ENCODE data around the gene LYRM2.

Gene LYRM2

GRCh38 chr6:89518352-89519055 lies 120.0 kb downstream of the LYRM2 start:
- no peak for DNase-seq (ENCODE audit: low read depth)
- H3K4me3 ChIP-seq (ENCODE audit: low read depth, low read length), result no peak overlapping the region
- TF ChIP-seq, protein P1, sequence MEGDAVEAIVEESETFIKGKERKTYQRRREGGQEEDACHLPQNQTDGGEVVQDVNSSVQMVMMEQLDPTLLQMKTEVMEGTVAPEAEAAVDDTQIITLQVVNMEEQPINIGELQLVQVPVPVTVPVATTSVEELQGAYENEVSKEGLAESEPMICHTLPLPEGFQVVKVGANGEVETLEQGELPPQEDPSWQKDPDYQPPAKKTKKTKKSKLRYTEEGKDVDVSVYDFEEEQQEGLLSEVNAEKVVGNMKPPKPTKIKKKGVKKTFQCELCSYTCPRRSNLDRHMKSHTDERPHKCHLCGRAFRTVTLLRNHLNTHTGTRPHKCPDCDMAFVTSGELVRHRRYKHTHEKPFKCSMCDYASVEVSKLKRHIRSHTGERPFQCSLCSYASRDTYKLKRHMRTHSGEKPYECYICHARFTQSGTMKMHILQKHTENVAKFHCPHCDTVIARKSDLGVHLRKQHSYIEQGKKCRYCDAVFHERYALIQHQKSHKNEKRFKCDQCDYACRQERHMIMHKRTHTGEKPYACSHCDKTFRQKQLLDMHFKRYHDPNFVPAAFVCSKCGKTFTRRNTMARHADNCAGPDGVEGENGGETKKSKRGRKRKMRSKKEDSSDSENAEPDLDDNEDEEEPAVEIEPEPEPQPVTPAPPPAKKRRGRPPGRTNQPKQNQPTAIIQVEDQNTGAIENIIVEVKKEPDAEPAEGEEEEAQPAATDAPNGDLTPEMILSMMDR (IDR thresholded peaks at IDR 0.05; ENCODE audit: control insufficient read depth, extremely low read depth, insufficient read depth), result no peak
